ENCODE results near the gene CFAP61.
A peak's percentile ranks its signal among the peaks of the same experiment; 100 is the strongest.

The CFAP61 gene

DNA sequence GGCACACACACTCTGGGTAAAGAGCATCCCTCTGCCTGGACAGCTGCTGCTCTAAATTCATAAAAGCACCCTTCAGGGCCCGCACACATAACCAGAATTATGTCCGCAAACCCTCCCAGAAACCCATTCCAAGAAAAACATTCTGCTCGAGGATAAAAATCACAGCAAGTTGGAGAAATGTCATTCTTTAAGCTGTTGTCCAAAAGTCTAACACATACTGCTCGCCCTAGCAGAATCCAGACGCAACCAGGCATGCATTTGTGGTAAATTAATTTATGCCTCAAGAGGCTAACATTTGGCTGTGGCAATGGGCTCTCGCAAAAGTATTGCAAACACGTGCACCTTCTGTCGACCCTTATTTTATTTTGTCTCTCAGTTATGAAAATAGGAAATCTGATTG, 199.5 kb downstream of the CFAP61 start:
- TF ChIP-seq JUND (IDR thresholded peaks at IDR 0.05; ENCODE audit: low read depth): no peak
- DNase-seq (ENCODE audit: low read depth in 1 of 2, low spot score in 1 of 2): no peak
- in situ Hi-C loops (cut with HindIII; ENCODE audit: low pct_unique_long_range_greater_than_20kb, low sequenced_read_pairs): no loop called here

DNA sequence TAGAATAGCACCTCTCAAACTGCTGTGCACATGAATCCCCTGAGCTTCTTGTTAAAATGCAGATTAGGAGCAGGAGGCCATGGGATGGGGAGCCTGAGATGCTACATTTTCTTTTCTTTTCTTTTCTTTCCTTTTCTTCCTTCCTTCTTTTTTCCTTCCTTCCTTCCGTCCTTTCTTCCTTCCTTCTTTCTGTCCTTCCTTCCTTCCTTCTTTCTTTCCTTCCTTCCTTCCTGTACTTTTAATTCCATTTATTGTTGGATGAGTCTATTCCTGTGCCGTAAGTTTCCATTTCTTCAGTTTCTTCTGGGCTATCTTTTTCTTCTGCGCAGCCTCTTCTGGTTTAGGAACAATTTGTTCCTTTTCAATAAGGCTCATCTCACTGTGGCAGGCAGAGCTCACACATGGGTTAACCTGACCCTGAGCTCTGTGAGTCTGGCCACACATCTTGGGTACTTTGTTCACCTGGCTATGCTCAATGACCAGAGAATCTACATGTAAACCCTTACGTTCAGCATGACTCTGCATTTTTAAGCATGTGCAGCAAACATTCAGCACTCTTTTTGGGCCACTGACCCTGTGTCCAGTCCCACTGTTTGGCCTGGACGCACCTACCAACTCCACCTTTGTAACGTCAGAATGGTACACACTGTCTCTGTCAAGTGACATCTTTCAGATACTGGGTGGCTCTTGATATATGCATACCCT, 200.9 kb downstream of the CFAP61 start:
- in situ Hi-C loops (cut with HindIII; ENCODE audit: low pct_unique_long_range_greater_than_20kb, low sequenced_read_pairs): no loop called here
- no peak for TF ChIP-seq JUND (IDR thresholded peaks at IDR 0.05; ENCODE audit: low read depth)
- DNase-seq (ENCODE audit: low read depth in 1 of 2, low spot score in 1 of 2): no peak

DNA sequence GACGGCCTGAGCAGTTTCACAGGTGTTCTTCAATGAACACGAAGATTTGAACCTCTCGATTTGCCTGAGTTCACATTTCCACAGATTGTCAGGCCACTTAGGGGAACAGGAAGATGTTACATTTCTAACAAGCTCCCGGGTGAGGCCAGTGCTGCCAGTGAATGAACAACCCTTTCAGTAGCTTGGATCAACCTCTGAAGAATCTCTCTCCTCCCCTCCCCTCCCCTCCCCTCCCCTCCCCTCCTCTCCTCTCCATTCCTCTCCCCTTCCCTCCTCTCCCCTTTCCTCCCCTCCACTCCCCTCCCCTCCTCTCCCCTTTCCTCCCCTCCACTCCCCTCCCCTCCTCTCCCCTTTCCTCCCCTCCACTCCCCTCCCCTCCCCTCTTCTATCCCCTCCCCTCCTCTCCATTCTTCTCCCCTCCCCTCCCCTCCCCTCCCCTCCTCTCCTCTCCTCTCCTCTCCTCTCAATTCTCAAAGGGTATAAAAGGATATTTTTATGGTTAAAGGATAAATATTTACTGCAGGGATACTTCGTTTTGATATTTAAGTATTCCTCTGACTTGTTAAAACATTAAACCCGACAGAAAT, 201.5 kb downstream of the CFAP61 start:
- TF ChIP-seq JUND (IDR thresholded peaks at IDR 0.05; ENCODE audit: low read depth): no peak
- DNase-seq (ENCODE audit: low read depth in 1 of 2, low spot score in 1 of 2): no peak
- in situ Hi-C loops (cut with HindIII; ENCODE audit: low pct_unique_long_range_greater_than_20kb, low sequenced_read_pairs): no loop called here

DNA sequence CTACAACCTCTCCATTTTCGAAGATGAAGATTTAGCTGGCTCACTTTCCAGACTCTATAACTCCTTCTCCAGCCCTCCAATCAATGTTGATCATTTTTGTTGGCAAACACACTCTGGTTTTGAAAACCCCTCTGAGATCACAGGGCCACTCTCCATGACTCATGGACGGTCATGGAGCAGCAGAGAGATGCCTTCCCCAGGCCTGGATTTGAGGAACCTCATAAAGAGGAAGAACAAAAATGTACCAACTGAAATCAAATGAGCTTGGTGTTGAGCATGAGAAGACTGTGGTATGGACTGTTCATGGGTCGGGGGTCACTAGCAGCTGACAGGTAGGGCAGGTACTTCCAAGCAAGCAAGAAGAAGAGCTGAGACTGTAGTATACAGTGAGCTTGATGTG, 202.8 kb downstream of the CFAP61 start:
- in situ Hi-C loops (cut with HindIII; ENCODE audit: low pct_unique_long_range_greater_than_20kb, low sequenced_read_pairs): no loop called here
- no peak for DNase-seq (ENCODE audit: low read depth in 1 of 2, low spot score in 1 of 2)
- no peak for TF ChIP-seq JUND (IDR thresholded peaks at IDR 0.05; ENCODE audit: low read depth)

DNA sequence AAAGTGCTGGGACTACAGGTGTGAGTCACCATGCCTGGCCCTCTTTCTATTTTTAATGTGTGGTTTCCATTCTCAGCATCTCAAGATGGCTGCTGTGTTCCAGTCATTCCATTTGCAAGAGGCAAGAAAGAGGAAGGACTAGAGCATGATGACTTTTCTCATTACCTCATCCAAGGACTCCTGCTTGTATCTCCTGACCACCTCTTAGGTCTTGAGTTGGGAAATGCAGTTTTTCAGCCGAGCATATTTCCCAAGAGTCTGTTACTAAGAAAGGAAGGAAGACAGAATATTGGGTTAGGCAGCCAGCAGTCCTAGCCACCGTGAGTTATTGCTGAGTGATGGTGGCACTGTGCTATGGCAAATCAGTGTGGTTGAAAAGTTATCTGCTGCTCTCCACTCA, 207.2 kb downstream of the CFAP61 start:
- TF ChIP-seq JUND (IDR thresholded peaks at IDR 0.05; ENCODE audit: low read depth): no peak
- in situ Hi-C loops (cut with HindIII; ENCODE audit: low pct_unique_long_range_greater_than_20kb, low sequenced_read_pairs): no loop called here
- no peak for DNase-seq (ENCODE audit: low read depth in 1 of 2, low spot score in 1 of 2)

DNA sequence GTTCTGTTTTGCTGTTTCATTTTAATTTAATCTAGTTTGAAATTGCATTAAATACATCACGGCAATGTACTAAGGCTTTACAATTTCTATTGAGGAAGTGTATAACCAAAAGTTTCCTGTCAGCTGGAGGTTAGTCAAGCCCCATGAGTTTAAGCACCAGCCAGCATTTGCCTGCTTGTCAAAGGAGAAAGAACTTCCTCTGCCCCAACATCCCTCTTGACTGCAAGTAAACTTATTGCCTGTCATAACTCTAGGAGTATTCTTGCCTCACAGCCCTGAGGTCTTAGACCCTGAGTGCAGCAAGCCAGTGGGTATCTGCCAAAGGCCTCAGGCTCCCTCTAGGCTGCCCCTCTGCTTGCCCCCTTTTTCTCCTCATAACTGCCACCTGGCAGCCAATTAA, 208.8 kb downstream of the CFAP61 start:
- no peak for TF ChIP-seq JUND (IDR thresholded peaks at IDR 0.05; ENCODE audit: low read depth)
- no peak for DNase-seq (ENCODE audit: low read depth in 1 of 2, low spot score in 1 of 2)
- in situ Hi-C loops (cut with HindIII; ENCODE audit: low pct_unique_long_range_greater_than_20kb, low sequenced_read_pairs): no loop called here

DNA sequence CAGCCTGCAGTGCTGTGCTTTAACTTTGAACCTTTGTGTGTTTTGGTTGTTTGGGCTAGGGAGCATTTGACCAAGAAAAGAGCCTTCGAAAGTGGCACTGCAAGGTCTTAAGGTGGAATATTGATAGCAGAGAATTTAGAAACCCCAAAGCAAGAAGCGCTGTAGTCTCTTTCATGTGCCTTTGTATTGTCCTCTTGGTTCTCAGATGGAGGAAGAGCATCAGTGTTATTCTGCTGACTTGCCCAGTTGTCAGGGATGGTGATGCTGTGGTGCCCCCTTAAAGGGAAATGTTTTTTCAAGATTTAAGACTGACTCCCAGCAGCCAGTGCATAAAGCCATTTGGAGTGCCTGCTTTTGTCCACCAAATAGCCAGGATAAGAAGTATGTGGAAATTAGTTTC, 212.9 kb downstream of the CFAP61 start:
- no peak for DNase-seq (ENCODE audit: low read depth in 1 of 2, low spot score in 1 of 2)
- no peak for TF ChIP-seq JUND (IDR thresholded peaks at IDR 0.05; ENCODE audit: low read depth)
- in situ Hi-C loops (cut with HindIII; ENCODE audit: low pct_unique_long_range_greater_than_20kb, low sequenced_read_pairs): no loop called here

DNA sequence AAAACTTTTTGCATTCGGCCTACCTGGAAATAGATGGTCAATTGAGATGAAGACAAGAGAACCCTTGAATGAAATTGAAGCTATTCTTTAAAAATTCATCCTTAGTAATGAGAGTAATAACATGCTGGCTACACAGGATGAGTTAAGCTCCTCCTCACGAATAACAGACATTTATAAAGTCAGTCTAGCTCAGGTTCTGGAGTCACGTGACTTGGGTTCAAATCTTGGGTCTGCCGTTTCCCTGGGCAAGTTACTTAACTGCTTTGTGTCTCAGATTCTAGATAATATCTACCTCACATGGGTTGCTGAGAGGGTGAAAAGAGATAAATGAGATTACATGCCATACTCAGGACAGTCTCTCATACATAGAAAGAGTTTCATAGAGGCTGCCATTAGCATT, 214.2 kb downstream of the CFAP61 start:
- DNase-seq (ENCODE audit: low read depth in 1 of 2, low spot score in 1 of 2): no peak
- TF ChIP-seq JUND (IDR thresholded peaks at IDR 0.05; ENCODE audit: low read depth): no peak
- in situ Hi-C loops (cut with HindIII; ENCODE audit: low pct_unique_long_range_greater_than_20kb, low sequenced_read_pairs): no loop called here

DNA sequence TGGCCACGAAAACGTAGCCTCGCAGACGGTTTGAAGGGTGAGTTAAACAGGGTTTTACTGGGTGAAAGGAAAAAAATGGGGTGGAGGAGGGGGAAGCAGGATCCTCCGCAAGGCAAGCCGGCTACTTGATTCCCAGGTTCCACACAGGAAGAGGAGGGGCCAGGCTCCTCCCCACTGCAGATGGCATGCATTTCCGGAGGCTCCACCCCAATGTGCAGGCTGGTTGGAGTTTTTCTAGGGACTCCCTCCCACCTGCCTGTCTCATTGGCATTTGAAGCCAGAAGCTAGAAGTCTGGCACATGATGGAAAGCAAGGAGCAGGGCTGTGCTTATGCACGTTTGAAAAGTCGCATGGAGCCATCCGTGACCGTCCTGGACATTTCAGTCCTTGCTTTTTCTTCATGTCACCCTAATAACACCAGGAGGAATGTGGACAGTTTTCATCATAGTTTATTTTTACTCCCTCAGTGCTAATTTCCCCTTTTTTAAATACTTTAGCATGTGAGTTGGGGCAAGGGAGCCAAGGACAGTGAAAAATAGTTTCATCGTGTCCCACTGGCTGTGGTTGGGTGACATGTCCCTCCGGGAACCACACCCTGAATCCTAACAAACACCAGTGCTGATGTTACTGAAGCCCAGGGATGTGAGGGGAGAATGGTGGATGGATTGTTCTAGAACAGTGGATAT, 215.5 kb downstream of the CFAP61 start:
- in situ Hi-C loops (cut with HindIII; ENCODE audit: low pct_unique_long_range_greater_than_20kb, low sequenced_read_pairs): no loop called here
- TF ChIP-seq JUND (IDR thresholded peaks at IDR 0.05; ENCODE audit: low read depth): no peak
- DNase-seq (ENCODE audit: low read depth in 1 of 2, low spot score in 1 of 2): peak in 1 of 2 experiments; percentile 60

DNA sequence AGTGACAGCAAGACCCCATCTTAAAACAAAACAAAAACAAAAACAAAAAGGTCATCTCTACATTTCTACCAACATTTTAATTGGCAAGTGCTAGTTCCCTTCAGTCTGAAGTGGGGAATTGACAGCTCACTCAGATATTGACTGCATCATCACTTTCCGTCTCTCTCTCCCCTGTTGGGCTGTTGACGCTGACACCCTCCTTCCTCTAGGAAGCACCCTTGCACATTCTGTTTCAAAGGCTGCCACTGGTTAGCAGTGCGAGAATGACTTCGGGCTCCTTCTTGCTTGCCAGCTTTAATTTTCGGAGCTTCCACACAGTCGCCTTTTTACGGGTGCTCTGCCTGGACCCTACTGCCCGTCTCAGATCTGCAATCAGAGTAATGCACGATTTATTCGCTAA, 218.9 kb downstream of the CFAP61 start:
- no peak for DNase-seq (ENCODE audit: low read depth in 1 of 2, low spot score in 1 of 2)
- in situ Hi-C loops (cut with HindIII; ENCODE audit: low pct_unique_long_range_greater_than_20kb, low sequenced_read_pairs): no loop called here
- no peak for TF ChIP-seq JUND (IDR thresholded peaks at IDR 0.05; ENCODE audit: low read depth)

DNA sequence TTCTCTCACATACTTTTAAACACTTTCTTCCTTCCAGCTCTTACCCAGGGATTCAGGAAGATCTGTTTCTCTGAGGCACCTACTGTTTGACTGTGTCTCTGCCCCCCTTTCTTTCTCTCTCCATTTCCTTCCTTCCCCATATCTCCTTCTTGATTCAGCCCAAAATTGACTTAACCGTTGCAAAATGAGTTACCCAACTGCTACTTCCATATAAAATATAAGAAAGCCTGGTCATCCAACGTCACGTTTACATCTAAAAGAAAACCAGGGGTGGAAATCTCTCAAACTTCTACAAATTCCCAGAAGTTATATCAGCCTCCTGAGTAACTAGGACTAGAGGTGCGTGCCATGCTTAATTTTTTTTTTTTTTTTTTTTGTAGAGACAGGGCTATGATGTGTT, 220.4 kb downstream of the CFAP61 start:
- DNase-seq (ENCODE audit: low read depth in 1 of 2, low spot score in 1 of 2): no peak
- in situ Hi-C loops (cut with HindIII; ENCODE audit: low pct_unique_long_range_greater_than_20kb, low sequenced_read_pairs): no loop called here

DNA sequence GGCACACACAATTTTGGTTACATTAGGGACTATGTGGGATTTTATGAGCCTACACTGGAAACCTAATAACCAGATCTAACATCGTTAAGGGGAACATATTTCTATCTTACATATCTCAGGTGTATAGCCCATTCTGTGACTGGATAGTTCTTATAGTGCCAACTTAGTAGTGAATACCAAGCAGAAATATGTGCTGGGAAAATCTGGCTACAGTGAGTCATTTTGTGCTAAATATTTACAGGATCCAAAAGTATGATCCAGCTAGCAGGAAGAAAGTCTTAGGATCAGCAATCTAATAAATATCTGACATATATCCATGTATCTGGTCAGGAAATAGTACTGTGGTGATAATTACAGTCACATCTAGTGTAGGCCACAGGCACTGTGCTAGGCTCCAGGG, 221.0 kb downstream of the CFAP61 start:
- no peak for DNase-seq (ENCODE audit: low read depth in 1 of 2, low spot score in 1 of 2)
- in situ Hi-C loops (cut with HindIII; ENCODE audit: low pct_unique_long_range_greater_than_20kb, low sequenced_read_pairs): no loop called here

More for the DNA sequence above, 220.4 kb downstream of the CFAP61 start:
- no peak for TF ChIP-seq JUND (IDR thresholded peaks at IDR 0.05; ENCODE audit: low read depth)

DNA sequence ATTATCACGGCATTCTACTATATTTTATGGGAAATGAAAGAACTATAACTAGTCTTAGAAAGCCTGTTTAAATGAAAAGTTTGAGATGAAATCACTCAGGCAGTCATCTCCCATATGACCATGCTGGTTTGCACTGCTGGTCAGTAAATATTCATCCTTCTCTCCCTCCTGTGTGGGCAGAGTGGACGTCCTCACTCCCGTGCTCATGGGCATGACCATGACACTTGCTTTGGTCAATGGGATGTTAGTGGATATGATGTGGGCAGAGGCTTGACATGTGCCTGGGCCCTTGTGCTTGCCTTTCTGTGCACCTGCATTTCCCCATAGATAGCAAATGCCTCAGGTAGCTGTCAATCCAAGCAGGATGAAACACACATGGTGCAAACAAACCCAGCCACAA, 222.5 kb downstream of the CFAP61 start:
- in situ Hi-C loops (cut with HindIII; ENCODE audit: low pct_unique_long_range_greater_than_20kb, low sequenced_read_pairs): no loop called here
- TF ChIP-seq JUND (IDR thresholded peaks at IDR 0.05; ENCODE audit: low read depth): no peak
- no peak for DNase-seq (ENCODE audit: low read depth in 1 of 2, low spot score in 1 of 2)

More for the DNA sequence above, 221.0 kb downstream of the CFAP61 start:
- TF ChIP-seq JUND (IDR thresholded peaks at IDR 0.05; ENCODE audit: low read depth): no peak

Data from T47D (cell line).